OCI-LY7 (cell line): ENCODE results near the gene MMAB. TPM values are rescaled to one million over a fixed set of nuclear protein-coding genes. Genes with fewer than 3 reads are reported as not detected.

Source experiments
- BruUV-seq: library from RNA; stranded (reverse); fragments of 400-500 nt; replicated peaks from 2 replicates; lab custom pipeline; 2021; lab: Mats Ljungman, UMichigan
- CTCF ChIA-PET: fragments of 300-600 bp; sonication (Branson Sonifier 250); formaldehyde crosslinking; loops from one replicate; lab custom pipeline; 2022; ENCODE audit warnings: antibody characterized with exemption; ENCODE audit not compliant: unreplicated experiment; lab: Charles Lee
- POLR2A ChIA-PET: fragments of 300-600 bp; sonication (Branson Sonifier 250); formaldehyde crosslinking; loops from one replicate; lab custom pipeline; 2022; ENCODE audit warnings: antibody characterized with exemption; lab: Charles Lee
- DNase-seq: peaks from one replicate; pipeline ENCODE4 v3.0.0-alpha.2; 2015; ENCODE audit warnings: low spot score
- H2AFZ ChIP-seq: fragments of 200-600 bp; sonication (generic), shearing (Covaris generic); 2 replicates; pipeline ENCODE4 v1.6.1; 2014; ENCODE audit warnings: mild to moderate bottlenecking, antibody characterized with exemption, low read length, moderate library complexity
- H3K27ac ChIP-seq: fragments of 200-600 bp; sonication (generic); 2 replicates; pipeline ENCODE4 v1.5.1; 2014; ENCODE audit warnings: mixed run types, low read depth, mild to moderate bottlenecking, moderate library complexity, low read length, inconsistent platforms; ENCODE audit not compliant: poor library complexity, severe bottlenecking
- H3K36me3 ChIP-seq: fragments of 200-600 bp; sonication (generic); 2 replicates; pipeline ENCODE4 v1.6.1; 2014; ENCODE audit warnings: mild to moderate bottlenecking, antibody characterized with exemption, low read length, moderate library complexity, mixed read lengths; ENCODE audit not compliant: insufficient read depth
- H3K4me1 ChIP-seq: fragments of 200-600 bp; sonication (generic); 2 replicates; pipeline ENCODE4 v1.5.1; 2014; ENCODE audit warnings: mild to moderate bottlenecking, low read length; ENCODE audit not compliant: insufficient read depth, poor library complexity, severe bottlenecking
- H3K4me2 ChIP-seq: fragments of 200-600 bp; sonication (generic); 2 replicates; pipeline ENCODE4 v1.6.1; 2014; ENCODE audit warnings: mild to moderate bottlenecking, low read length
- H3K4me3 ChIP-seq: fragments of 200-600 bp; sonication (generic); 2 replicates; pipeline ENCODE4 v1.5.1; 2014; ENCODE audit warnings: mild to moderate bottlenecking, low read depth, low read length; ENCODE audit not compliant: poor library complexity, severe bottlenecking
- H3K79me2 ChIP-seq: fragments of 200-600 bp; sonication (generic); 2 replicates; pipeline ENCODE4 v1.6.1; 2016; ENCODE audit warnings: low read depth, mild to moderate bottlenecking, low read length, moderate library complexity, mixed read lengths; ENCODE audit not compliant: insufficient read depth
- H3K9me2 ChIP-seq: fragments of 200-600 bp; sonication (generic); 2 replicates; pipeline ENCODE4 v1.6.1; 2016; ENCODE audit warnings: mild to moderate bottlenecking, low read length, mixed read lengths; ENCODE audit not compliant: insufficient read depth
- H3K9me3 ChIP-seq: fragments of 200-600 bp; sonication (generic); 2 replicates; pipeline ENCODE4 v1.6.1; 2014; ENCODE audit warnings: mild to moderate bottlenecking, mixed run types, low read length, mixed read lengths
- H4K20me1 ChIP-seq: fragments of 200-600 bp; sonication (generic); 2 replicates; pipeline ENCODE4 v1.6.1; 2014; ENCODE audit warnings: mild to moderate bottlenecking, antibody characterized with exemption, low read length, moderate library complexity, mixed read lengths; ENCODE audit not compliant: insufficient read depth
- EZH2phosphoT487 ChIP-seq: fragments of 200-600 bp; sonication (generic); IDR thresholded peaks from 2 replicates; pipeline ENCODE4 v1.6.1; 2018; ENCODE audit warnings: low read depth, borderline replicate concordance, mild to moderate bottlenecking, mixed run types, antibody characterized with exemption, low read length, moderate library complexity, mixed read lengths
- intact Hi-C: fragments of 100-400 bp; cut with micrococcal nuclease; formaldehyde crosslinking; loops from one replicate; pipeline ENCODE4 v1.10.0; 2022; ENCODE audit not compliant: unreplicated experiment
- total RNA-seq, 2 experiments: library from RNA; depleted of rRNA in 1 of 2; stranded (reverse); fragments of >200 nt in 1 of 2; shearing (Covaris generic) in 1 of 2; gene quantifications; 2 replicates each; pipeline ENCODE4 v1.2.3, GENCODE V29; 2014 to 2022
- TF ChIP-seq, protein P1 (sequence below): fragments of 200-600 bp; sonication (generic); conservative IDR thresholded peaks from 2 replicates; pipeline ENCODE4 v1.5.1; 2014; ENCODE audit warnings: mild to moderate bottlenecking, antibody characterized with exemption, low read length, moderate library complexity, mixed read lengths

MMAB gene
- total RNA-seq, 2 experiments from 2014 or later, result 59.8 to 90.0 TPM

DNA sequence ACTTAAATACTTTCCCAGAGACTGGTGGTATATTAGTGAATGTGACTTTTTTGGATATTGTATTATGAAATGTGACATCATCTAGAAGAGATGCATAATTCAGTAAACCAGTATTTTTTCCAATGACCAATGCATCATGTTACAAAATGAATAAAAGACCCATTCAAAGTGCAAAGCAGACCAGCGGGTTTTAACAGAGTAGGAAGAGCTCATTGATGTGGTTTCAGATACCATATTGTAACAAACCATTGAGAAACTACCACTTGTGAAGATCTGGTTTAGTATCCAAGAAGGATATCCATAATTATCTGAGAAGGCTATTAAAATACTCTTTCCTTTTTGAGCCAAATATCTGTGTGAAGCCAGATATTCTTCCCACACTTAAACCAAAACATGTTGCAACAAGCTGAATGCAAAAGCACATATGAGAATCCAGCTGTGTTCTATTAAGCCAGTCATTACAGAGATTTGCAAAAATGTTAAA lies 47.9 kb upstream of the MMAB start:
- no TSS peak for BruUV-seq
- CTCF ChIA-PET, result no interaction called here
- Histone ChIP-seq H3K9me2 (no peaks in the 10 kb centered on the region), H3K79me2 (no peaks in the 10 kb centered on the region), H3K36me3 (no peaks in the 10 kb centered on the region), H3K4me1 (no peaks in the 10 kb centered on the region), H2AFZ (no peak overlapping the region), H4K20me1 (no peaks in the 10 kb centered on the region), H3K4me2 (no peak overlapping the region), H3K9me3 (no peaks in the 10 kb centered on the region), H3K27ac (no peak overlapping the region), H3K4me3 (no peak overlapping the region)
- no peak for DNase-seq
- POLR2A ChIA-PET, result no interaction called here
- intact Hi-C loops, result no loop called here
- no peak for TF ChIP-seq EZH2phosphoT487
- TF ChIP-seq, protein P1, sequence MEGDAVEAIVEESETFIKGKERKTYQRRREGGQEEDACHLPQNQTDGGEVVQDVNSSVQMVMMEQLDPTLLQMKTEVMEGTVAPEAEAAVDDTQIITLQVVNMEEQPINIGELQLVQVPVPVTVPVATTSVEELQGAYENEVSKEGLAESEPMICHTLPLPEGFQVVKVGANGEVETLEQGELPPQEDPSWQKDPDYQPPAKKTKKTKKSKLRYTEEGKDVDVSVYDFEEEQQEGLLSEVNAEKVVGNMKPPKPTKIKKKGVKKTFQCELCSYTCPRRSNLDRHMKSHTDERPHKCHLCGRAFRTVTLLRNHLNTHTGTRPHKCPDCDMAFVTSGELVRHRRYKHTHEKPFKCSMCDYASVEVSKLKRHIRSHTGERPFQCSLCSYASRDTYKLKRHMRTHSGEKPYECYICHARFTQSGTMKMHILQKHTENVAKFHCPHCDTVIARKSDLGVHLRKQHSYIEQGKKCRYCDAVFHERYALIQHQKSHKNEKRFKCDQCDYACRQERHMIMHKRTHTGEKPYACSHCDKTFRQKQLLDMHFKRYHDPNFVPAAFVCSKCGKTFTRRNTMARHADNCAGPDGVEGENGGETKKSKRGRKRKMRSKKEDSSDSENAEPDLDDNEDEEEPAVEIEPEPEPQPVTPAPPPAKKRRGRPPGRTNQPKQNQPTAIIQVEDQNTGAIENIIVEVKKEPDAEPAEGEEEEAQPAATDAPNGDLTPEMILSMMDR, result no peak

DNA sequence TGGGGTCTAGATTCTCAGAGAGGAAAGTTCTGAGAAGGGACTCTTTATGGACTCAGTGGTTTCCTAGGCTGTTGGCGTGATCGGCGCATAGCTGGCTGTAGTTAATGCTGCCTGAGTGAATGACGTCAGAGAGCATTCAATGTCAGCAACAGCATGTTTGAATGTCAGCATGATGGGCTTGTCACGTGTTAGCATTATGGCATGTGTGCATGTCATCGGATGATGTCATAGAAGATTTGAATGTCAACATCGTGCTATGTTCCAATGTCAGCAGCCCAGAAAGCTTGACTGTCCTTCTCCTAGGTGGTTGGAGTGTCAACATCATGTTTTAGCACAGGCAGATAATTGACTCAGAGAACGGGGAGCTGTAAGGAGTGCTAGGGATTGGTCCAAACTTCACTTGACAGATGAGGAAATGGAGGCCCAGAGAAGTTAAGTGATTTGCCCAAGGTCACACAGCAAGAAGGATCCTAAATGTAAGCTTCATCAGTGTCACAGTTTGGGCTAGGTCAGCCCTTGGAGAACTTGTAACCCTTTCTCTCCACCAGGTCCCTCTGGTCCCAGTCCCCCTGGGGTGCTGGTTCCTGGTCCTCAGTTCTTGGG lies 45.8 kb upstream of the MMAB start:
- DNase-seq, result no peak
- no peak overlapping the region for H3K4me3 ChIP-seq
- H3K36me3 ChIP-seq, result no peaks in the 10 kb centered on the region
- no peaks in the 10 kb centered on the region for H3K9me3 ChIP-seq
- intact Hi-C loops, result no loop called here
- no peak overlapping the region for H3K4me2 ChIP-seq
- CTCF ChIA-PET, result no interaction called here
- TF ChIP-seq EZH2phosphoT487, result no peak
- TF ChIP-seq, protein P1, result no peak
- H2AFZ ChIP-seq, result no peak overlapping the region
- H4K20me1 ChIP-seq, result no peaks in the 10 kb centered on the region
- POLR2A ChIA-PET, result interaction anchor here (0.6 kb wide), 1 partner anchor 45 kb away, joined by 3 read pairs; no protein-coding TSS in a partner anchor
- H3K4me1 ChIP-seq, result no peaks in the 10 kb centered on the region
- H3K27ac ChIP-seq, result no peak overlapping the region
- H3K9me2 ChIP-seq, result no peaks in the 10 kb centered on the region
- no TSS peak for BruUV-seq
- no peaks in the 10 kb centered on the region for H3K79me2 ChIP-seq

DNA sequence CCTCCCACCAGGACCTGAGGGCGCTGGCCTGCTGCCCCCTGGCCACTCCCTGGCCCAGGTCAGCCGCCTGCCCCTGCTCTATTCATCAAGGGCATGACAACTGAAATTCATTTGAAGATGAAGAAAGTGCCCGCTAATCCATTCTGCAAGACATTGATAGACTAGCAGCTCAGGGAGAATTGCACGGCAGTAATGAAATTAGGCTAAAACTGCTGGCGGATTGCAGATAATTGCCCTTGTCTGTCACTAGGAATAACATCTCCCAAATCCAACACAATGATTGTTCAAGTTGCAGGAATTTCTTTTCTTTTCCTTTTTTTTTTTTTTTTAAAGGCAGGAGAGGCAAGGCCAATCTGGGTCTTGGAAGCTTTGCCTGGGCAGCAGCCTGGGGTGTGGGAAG lies 44.8 kb upstream of the MMAB start:
- TF ChIP-seq EZH2phosphoT487, result no peak
- Histone ChIP-seq H2AFZ (no peak overlapping the region), H3K9me2 (no peaks in the 10 kb centered on the region), H4K20me1 (no peaks in the 10 kb centered on the region), H3K4me3 (no peak overlapping the region), H3K79me2 (no peaks in the 10 kb centered on the region), H3K9me3 (no peaks in the 10 kb centered on the region), H3K36me3 (no peaks in the 10 kb centered on the region), H3K4me2 (no peak overlapping the region), H3K4me1 (no peaks in the 10 kb centered on the region), H3K27ac (no peak overlapping the region)
- intact Hi-C loops, result no loop called here
- POLR2A ChIA-PET, result no interaction called here
- BruUV-seq, result no TSS peak
- CTCF ChIA-PET, result no interaction called here
- DNase-seq, result no peak
